Measurements from ENCODE around the gene DDX49. TPM values are rescaled to one million over a fixed set of nuclear protein-coding genes. Genes with fewer than 3 reads are reported as not detected.

Gene DDX49
- total RNA-seq, 1 donor from 2014 or later, result 68.3 TPM

DNA sequence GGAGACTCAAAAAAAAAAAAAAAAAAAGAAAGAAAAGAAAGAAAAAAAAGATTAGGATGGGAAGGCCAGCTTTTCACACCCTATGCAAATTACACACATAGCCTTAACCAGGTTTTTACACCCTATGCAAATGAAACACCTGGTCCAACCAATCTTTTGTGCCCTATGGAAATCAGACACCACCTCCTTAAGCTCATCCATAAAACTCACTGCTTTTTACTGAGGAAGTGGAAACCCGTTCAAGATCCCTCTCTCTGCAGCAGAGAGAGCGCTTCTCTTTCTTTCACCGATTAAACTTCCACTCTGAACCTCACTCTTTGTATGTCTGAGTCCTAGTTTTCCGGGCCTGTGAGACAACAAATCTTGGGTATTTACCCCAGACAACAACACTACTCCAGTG, 46.8 kb downstream of the DDX49 start:
- Mint-ChIP-seq H3K36me3 (ENCODE audit: low read depth, unreplicated experiment) (no peaks in the 10 kb centered on the region), H3K9me3 (ENCODE audit: unreplicated experiment) (peaks cover 3% of the 10 kb centered on the region), H3K27me3 (ENCODE audit: low read depth, unreplicated experiment) (peaks cover 19% of the 10 kb centered on the region), H3K4me3 (ENCODE audit: unreplicated experiment) (no peak overlapping the region), H3K4me1 (ENCODE audit: low read depth, unreplicated experiment) (no peaks in the 10 kb centered on the region), H3K27ac (ENCODE audit: unreplicated experiment) (peak overlapping the region; percentile 41)
- Histone ChIP-seq H3K27me3 (ENCODE audit: insufficient read depth, low read length) (peaks cover 6% of the 10 kb centered on the region), H3K4me3 (ENCODE audit: insufficient read depth, low read depth, low read length) (no peak overlapping the region), H3K4me1 (ENCODE audit: insufficient read depth, low read length) (peaks cover 12% of the 10 kb centered on the region), H3K9ac (ENCODE audit: low read length) (no peak overlapping the region), H3K79me2 (ENCODE audit: insufficient read depth, low read length) (no peaks in the 10 kb centered on the region), H3K36me3 (ENCODE audit: insufficient read depth, low read length) (no peaks in the 10 kb centered on the region), H4K20me1 (ENCODE audit: insufficient read depth, low read length) (no peaks in the 10 kb centered on the region), H2AFZ (ENCODE audit: low read depth, low read length) (no peak overlapping the region), H3K27ac (ENCODE audit: low read depth, low read length) (no peak overlapping the region), H3K9me3 (ENCODE audit: insufficient read depth, low read depth, low read length) (peaks cover 3% of the 10 kb centered on the region), H3K4me2 (ENCODE audit: low read length) (no peak overlapping the region)
- no peak for DNase-seq (ENCODE audit: low read depth)
- TF ChIP-seq EZH2 (IDR thresholded peaks at IDR 0.05; ENCODE audit: insufficient read depth, low read length) (no peak), CTCF (IDR thresholded peaks at IDR 0.05; ENCODE audit: insufficient read depth, low read depth, low read length) (no peak)
- FAIRE-seq, result no peak

DNA sequence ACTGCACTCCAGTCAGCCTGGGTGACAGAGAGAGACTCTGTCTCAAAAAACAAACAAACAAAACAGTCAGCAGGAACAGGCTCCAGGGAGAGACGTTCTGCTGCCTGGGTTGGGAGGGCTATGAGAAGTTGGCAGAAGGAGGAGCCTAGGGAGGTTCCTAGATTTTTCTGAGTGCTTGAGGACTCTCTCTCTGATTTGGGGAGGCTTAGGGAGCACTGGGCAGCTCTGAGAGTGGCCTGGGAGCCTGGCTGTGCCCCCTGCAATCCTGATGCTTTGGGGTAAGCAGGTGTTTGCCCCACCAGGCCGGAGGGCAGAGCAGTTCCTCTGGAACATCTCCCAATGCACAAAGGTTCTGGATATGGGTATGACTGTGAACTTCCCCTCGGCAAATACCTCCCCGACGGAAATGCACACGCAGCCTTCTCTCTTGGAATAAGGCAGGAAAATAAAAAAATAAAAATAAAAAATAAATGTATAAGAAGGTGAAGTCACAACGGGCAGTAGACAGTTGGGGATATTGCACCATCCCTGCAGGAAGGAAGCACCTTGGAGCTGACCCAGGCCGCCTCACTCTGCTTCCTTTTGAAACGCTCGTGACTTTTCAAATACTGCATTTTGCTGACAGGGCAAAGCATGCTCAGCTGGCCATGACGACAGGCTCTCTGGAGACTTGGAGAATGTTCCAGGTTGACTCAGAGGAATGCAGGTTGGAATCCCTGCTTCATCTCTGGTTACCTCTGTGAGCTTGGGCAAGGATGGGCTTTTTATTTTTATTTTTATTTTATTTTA, 48.0 kb downstream of the DDX49 start:
- H3K27me3 ChIP-seq (ENCODE audit: insufficient read depth, low read length), result no peaks in the 10 kb centered on the region
- H3K79me2 ChIP-seq (ENCODE audit: insufficient read depth, low read length), result no peaks in the 10 kb centered on the region
- H3K9ac ChIP-seq (ENCODE audit: low read length), result no peak overlapping the region
- no peak for FAIRE-seq
- no peak overlapping the region for H2AFZ ChIP-seq (ENCODE audit: low read depth, low read length)
- DNase-seq (ENCODE audit: low read depth), result peak; percentile 33
- Mint-ChIP-seq H3K4me1 (ENCODE audit: low read depth, unreplicated experiment) (no peaks in the 10 kb centered on the region), H3K36me3 (ENCODE audit: low read depth, unreplicated experiment) (no peaks in the 10 kb centered on the region), H3K4me3 (ENCODE audit: unreplicated experiment) (no peak overlapping the region), H3K27me3 (ENCODE audit: low read depth, unreplicated experiment) (peaks cover 7% of the 10 kb centered on the region), H3K9me3 (ENCODE audit: unreplicated experiment) (peaks cover 3% of the 10 kb centered on the region), H3K27ac (ENCODE audit: unreplicated experiment) (no peak overlapping the region)
- no peaks in the 10 kb centered on the region for H4K20me1 ChIP-seq (ENCODE audit: insufficient read depth, low read length)
- H3K9me3 ChIP-seq (ENCODE audit: insufficient read depth, low read depth, low read length), result no peaks in the 10 kb centered on the region
- H3K27ac ChIP-seq (ENCODE audit: low read depth, low read length), result no peak overlapping the region
- H3K4me1 ChIP-seq (ENCODE audit: insufficient read depth, low read length), result peaks cover 19% of the 10 kb centered on the region
- no peak overlapping the region for H3K4me2 ChIP-seq (ENCODE audit: low read length)
- H3K4me3 ChIP-seq (ENCODE audit: insufficient read depth, low read depth, low read length), result no peak overlapping the region
- H3K36me3 ChIP-seq (ENCODE audit: insufficient read depth, low read length), result no peaks in the 10 kb centered on the region
- TF ChIP-seq CTCF (IDR thresholded peaks at IDR 0.05; ENCODE audit: insufficient read depth, low read depth, low read length), result no peak
- TF ChIP-seq EZH2 (IDR thresholded peaks at IDR 0.05; ENCODE audit: insufficient read depth, low read length), result no peak
